ENCODE data around the gene RPTOR.

The RPTOR gene

GRCh38 chr17:80646328-80646727 lies 101.7 kb downstream of the RPTOR start:
- DNase-seq, result no peak

GRCh38 chr17:80647746-80648145 lies 103.1 kb downstream of the RPTOR start:
- DNase-seq, result no peak

DNA sequence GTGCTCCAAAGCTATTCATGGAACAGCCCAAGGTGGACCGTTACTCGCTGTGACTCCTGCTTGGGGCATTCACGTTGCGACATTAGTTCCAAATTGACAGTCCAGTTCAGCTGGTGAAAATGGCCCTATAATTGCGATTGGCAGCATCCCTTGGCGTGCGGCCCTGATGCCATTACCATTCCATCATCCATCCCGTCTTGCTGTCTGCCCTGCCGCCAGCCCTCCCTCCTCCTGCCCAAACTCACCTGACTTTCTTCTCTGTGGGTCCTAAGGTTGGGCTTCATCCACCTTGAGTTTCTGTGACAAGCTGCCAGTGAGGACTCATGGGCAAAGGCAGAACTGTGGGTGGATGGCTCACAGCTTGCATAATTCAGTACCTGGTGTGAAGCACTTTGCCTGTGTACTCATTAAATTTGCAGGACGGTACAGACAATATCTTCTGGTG lies 104.6 kb downstream of the RPTOR start:
- no peak for DNase-seq

GRCh38 chr17:80649672-80650330 lies 105.2 kb downstream of the RPTOR start:
- peak; percentile 45 for DNase-seq

DNA sequence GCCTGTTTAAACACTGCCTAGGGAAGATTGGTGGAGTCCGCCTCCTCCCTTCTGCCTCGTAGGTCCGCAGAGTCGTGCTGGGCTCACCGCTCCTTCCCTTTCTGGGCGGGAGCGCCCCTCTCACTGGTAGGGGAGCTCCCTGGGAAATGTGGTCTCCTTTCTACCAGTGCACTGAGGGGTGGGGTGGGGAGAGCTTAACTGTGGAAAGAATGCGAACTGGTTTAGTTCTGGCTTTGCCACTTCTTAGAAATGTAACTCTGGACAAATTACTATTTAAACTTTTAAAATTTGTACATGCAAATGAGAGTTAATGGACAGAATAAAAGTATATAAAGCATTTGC lies 105.7 kb downstream of the RPTOR start:
- no peak for DNase-seq

DNA sequence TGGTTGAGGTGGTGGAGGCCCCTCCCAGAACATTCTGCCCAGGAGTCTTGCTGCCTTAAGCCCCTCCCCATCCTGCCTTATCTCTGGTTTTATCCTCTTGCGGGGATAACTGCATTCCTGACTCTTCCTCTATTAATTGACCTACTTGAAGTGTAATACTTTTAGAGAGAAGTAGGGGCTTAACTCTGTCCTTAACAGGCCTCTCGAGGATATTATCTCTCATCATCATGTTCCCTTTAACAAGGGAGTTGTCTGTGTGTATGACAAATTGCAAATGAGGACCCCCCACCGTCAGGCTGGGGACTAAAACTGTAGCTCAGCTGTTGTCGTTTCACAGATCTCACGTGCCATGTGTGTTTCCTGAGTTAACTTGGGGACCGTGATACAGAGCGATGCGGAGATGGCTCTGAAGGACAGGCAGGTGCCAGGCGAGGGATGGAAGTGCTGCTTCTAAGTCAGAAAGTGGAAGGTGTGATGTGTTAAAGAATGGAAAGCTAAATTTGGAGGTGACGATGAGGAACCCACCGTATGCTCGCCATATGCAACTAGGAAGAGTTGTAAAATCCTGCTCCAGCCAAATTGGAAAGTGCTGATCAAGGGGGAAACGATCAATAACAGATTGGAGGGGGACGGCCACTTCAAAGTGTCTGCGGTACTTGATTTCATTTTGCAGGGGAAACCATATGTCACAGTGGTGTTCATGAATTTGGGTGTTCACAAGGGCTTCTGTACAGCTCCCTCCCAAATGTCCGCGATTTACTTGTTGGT lies 106.3 kb downstream of the RPTOR start:
- no peak for DNase-seq

DNA sequence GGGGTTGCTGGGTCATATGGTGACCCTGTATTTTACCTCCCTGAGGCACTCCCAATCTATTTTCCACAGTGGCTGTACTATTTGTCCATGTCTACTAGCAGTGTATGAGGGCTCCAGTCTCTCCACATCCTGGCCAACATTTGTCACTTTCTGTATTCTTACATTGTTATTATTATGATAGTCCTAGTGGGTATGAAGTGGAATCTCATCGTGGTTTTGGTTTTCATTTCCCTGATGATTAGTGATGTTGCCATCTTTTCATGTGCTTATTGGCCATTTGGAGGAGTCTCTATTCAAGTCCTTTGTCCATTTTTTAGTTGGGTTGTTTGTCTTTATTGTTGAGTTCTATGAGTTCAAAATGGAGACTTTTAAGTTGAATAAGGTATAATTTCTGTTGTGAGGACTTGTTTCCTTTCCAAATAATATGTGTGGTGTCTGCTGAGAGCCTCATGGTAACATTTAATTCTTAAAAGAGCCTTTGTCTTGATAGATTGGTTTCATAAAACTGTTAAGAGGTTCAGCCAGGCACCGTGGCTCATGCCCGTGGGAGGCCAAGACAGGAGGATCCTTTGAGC lies 108.2 kb downstream of the RPTOR start:
- DNase-seq, result no peak

DNA sequence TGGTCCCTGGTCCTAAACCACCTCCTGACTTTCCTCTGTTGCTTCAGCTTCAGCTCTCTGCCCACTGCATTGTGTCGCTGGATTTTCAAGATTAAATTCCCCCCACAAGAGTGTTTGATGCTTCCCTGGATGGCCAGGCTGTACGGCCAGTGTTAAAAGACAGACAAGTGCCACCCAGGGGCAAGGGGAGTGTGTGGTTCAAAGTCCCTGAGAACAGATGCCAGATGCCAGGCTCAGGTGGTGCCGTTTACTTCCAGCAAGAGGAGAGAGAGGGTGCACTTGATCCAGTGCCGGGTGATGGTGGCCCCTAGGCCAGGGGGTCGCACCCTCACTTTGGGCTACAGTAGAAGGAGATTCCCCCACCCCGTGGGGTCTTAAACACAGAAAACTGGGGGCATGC lies 109.2 kb downstream of the RPTOR start:
- DNase-seq, result no peak

DNA sequence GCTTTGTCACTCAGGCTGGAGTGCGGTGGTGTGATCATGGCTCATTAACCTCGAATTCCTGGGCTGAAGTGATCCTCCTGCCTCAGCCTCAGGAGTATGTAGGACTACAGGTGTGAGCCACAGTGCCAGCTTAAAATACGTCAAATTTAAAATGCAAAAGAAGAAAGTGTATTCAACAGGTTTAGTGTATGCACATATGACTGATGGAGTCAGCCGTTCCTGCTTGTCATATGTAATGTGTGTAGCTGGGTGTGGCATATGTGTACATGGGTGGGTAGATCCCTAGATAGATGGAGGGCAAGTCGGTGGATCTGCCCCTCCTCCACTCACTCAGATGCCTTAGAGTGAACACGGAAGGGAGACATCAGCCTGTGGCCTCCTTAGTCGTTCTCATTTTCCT lies 111.0 kb downstream of the RPTOR start:
- no peak for DNase-seq

DNA sequence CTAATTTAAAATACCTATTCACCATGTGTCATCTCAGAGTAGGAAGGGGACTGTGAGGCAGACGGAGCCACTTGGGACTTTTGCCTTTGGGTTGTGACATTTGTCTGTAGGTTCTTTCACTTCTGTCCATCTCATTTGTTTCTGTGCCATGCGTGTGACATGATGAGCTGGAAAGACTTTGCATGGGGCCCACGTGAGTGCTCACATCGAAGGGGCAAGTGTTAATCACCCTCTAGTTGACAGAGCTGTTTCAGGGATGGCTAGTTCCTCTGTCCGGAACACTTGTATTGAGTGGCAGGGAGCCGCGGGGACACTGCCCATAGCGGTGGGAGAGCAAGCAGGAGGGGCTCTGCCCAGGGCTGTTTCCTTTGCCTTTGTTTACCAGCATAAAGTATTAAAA lies 112.0 kb downstream of the RPTOR start:
- DNase-seq, result no peak

- DNase-seq, result no peak
Observed at GRCh38 chr17:80657561-80657960, 112.9 kb downstream of the RPTOR start.

- DNase-seq, result no peak
Observed at GRCh38 chr17:80658821-80659220, 114.2 kb downstream of the RPTOR start.

DNA sequence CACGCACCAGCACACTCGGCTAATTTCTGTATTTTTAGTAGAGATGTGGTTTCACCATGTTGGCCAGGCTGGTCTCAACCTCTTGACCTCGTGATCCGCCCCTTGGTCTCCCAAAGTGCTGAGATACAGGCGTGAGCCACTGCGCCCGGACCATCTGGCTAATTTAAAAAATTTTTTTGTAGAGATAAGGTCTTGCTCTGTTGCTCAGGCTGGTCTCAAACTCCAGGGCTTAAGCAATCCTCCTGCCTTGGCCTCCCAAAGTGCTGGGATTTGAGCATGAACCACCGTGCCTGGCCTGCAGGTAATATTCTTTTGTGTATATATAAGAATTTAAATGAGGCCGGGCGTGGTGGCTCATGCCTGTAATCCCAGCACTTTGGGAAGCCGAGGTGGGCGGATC lies 115.0 kb downstream of the RPTOR start:
- no peak for DNase-seq

DNA sequence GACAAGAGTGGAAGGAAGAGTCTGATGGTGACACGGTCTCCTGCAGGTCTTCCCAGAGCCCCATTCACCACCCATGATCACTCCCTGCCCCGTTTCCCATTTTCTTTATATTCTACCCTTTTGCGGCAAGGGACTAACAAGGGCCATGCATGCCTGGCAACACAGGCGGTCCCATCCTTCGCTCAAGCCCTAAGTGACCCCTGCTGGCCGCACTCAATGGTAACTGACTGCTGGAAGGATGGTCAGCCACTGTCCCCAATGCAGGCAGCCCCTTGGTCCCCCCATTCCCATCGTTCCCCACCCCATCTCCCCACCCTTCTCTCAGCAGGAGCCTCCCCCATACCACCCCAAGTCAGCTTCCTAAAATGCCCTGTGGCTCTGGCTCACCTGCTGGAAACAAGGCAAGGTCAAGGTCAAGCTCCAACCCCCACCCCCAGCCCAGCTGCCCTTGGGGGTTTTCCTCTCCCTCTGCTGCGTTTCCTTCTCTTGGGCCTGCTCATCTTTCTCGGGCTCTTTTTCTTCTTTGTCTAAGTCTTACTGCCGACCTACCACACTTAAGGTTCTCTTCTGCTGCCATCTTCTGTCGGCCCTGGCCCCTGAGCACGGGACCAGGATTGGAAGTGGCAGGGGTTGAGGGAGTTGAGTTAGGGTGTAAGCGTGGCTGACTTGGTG lies 116.0 kb downstream of the RPTOR start:
- no peak for DNase-seq

DNA sequence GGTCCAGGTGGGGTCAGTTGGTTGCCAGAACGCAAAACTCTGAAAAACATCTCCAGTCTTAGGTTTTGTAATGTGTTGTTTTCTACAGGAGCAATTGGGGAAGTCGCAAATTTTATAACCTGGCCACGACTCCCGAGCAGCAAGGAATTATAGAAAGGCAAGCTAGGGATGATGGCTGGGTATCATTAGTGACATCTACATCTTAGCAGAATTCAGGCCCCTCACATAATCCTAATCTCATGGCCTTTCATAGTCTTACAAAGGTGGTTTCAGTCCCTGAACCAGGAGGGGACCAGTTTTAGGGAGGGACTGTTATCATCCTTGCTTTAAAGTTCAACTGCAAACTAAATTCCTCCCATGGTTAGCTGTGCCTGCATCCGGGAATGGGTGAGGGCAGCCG lies 117.9 kb downstream of the RPTOR start:
- DNase-seq, result no peak

GRCh38 chr17:80663781-80664206 lies 119.2 kb downstream of the RPTOR start:
- peak; percentile 12 for DNase-seq

GRCh38 chr17:80664217-80664790 lies 119.7 kb downstream of the RPTOR start:
- DNase-seq, result no peak

DNA sequence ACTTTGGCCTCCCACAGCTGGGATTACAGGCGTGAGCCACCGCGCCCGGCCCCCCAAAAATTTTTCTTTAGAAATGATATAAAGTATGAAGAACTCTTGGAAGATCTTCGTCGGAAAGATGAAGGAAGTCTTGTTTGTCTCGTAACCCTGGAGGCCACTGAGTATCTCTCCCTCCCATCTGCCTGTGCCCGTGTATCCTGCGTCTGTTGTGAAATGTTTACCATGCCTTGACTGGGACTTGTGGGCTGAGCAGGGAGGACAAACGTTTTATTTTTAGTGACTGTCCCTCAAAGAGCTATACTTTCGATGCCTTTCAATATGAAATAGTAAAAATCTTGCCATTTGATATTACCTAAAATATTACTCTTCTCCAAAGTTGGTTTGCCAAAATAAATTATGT lies 121.2 kb downstream of the RPTOR start:
- no peak for DNase-seq

DNA sequence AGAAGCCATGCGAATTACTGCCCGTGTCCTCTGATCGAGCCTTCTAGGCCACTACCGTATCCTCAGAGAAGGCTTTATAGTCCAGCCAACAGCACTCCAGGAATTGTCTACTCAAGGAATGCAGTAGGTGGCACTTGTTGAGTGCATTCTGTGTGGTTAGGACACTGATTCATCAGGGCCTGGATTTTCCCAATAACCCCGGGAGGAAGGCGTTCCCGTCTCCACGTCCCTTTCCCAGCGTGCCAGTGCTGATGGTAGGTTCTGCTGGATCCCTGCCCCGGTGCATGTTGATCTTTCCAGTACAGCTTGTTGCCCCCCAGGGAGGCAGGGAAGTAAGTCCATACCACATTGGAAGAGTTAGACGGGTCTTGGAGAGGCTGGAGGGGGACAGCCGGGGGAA lies 122.2 kb downstream of the RPTOR start:
- no peak for DNase-seq

- DNase-seq, result no peak
Observed at GRCh38 chr17:80667462-80668277, 123.0 kb downstream of the RPTOR start.

- DNase-seq, result no peak
Observed at GRCh38 chr17:80668375-80669148, 123.9 kb downstream of the RPTOR start.
